ENCODE results near the gene CCND1.

The CCND1 gene

DNA sequence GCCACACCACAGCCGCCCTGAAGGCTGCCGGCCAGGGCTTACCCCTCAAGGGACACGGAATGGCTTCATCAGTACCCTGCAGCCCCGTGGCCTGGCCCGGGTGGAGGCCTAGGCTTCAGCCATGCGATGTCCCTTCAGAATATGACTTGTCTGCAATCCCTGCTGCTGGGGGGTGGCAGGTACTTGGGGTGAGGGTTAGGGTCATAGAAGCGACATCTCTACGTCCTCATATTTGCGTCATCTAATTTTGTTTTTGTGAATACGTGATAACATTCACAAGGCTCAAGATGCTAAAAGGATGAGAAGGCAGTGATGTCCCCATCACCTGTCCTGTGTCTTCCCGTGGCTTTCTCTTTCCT is 6.4 kb downstream of the CCND1 start:
- TF ChIP-seq, protein P1, sequence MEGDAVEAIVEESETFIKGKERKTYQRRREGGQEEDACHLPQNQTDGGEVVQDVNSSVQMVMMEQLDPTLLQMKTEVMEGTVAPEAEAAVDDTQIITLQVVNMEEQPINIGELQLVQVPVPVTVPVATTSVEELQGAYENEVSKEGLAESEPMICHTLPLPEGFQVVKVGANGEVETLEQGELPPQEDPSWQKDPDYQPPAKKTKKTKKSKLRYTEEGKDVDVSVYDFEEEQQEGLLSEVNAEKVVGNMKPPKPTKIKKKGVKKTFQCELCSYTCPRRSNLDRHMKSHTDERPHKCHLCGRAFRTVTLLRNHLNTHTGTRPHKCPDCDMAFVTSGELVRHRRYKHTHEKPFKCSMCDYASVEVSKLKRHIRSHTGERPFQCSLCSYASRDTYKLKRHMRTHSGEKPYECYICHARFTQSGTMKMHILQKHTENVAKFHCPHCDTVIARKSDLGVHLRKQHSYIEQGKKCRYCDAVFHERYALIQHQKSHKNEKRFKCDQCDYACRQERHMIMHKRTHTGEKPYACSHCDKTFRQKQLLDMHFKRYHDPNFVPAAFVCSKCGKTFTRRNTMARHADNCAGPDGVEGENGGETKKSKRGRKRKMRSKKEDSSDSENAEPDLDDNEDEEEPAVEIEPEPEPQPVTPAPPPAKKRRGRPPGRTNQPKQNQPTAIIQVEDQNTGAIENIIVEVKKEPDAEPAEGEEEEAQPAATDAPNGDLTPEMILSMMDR (IDR thresholded peaks at IDR 0.05; ENCODE audit: extremely low read depth, missing control alignments) = no peak
- no peak for DNase-seq (ENCODE audit: low spot score)

DNA sequence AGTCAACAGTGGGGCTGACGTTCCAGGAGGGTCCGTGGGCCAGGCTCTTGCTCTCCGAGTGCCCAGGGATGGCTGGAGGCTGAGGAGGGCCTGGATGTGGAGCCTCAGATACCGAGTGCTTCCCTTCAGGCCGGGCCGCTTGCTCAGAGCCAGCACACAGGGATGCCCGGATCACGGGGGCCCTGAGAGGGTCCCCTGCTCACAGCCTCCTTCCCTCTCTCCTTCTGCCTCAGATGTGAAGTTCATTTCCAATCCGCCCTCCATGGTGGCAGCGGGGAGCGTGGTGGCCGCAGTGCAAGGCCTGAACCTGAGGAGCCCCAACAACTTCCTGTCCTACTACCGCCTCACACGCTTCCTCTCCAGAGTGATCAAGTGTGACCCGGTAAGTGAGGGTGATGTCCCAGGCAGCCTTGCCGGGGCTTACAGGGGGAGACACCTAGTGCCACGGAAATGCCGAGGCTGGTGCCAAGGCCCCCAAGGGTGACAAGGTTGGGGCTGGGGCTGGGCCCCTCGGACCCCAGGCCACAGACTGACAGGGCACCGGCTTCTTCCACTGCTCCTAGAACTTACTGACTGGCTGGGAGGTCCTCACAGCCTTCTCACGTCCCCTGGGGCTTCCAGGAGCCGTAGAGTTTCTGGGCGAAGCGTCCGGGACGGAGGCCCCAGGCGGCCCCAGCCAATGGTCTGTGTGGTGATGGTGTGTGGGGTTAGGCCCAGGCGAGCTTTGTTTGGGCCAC is 7.0 kb downstream of the CCND1 start:
- peak; percentile 70 for DNase-seq (ENCODE audit: low spot score)
- TF ChIP-seq, protein P1 (IDR thresholded peaks at IDR 0.05; ENCODE audit: extremely low read depth, missing control alignments) = no peak

DNA sequence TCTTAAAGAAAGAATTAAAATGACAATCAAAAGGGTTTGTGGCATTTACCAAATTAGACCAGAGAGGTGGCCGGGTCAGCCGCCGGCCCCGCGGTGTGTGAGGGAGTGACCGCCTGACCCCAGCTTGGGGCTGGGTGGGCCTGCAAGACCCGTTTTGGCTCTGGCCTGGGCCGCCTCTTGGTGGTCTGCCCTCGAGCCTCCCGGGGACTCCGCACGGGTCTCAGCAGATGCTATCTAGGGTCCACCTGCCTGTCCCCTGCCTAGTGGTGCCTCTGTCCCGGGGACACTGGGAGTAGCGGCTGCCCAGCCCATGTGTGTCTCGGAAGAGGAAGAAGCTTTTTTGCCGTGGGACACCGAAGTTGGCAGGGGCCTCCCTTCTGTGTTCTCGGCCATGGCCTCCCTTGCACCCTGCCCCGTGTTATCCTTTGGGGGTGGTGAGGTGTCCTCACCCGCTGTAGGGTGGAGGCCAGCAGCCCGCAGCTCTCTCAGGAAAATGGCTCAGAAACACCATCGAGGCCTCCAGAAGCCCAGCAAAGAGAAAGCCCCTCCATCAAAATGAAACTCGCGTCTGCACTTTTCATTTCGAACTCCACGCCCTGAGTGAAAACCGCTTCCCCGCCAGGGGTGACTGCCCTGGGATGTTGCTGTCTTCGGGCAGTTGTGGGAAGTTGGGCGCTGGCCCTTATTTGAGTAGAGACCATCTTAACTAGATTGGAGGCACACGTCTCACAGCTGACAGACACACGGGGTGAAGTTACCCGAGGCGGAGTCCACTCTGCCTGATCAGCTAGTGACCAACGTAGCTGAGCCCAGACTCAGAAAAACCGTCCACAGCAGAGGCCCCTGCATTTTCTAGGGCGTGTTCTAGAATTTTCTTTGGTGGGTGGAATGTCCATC is 8.0 kb downstream of the CCND1 start:
- TF ChIP-seq, protein P1 (IDR thresholded peaks at IDR 0.05; ENCODE audit: extremely low read depth, missing control alignments) = no peak

DNA sequence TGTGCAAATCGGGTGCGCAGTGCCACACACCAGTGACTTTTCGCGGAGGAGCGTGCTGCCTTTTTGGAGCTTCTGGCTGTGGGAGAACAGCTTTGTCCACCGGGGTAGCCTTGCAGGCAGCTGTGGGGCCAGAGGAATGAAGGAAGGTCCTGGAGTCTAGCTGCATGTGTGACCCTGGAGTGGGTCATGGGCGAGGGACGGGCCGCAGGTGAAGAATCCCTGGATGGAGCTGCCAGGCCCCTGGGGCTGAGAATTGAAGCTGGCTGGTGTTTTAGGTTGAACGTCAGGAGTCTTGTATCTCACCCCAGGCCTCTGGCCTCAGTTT is 8.6 kb downstream of the CCND1 start:
- TF ChIP-seq, protein P1 (IDR thresholded peaks at IDR 0.05; ENCODE audit: extremely low read depth, missing control alignments) = no peak
- no peak for DNase-seq (ENCODE audit: low spot score)

More for the DNA sequence above, 8.0 kb downstream of the CCND1 start:
- no peak for DNase-seq (ENCODE audit: low spot score)

DNA sequence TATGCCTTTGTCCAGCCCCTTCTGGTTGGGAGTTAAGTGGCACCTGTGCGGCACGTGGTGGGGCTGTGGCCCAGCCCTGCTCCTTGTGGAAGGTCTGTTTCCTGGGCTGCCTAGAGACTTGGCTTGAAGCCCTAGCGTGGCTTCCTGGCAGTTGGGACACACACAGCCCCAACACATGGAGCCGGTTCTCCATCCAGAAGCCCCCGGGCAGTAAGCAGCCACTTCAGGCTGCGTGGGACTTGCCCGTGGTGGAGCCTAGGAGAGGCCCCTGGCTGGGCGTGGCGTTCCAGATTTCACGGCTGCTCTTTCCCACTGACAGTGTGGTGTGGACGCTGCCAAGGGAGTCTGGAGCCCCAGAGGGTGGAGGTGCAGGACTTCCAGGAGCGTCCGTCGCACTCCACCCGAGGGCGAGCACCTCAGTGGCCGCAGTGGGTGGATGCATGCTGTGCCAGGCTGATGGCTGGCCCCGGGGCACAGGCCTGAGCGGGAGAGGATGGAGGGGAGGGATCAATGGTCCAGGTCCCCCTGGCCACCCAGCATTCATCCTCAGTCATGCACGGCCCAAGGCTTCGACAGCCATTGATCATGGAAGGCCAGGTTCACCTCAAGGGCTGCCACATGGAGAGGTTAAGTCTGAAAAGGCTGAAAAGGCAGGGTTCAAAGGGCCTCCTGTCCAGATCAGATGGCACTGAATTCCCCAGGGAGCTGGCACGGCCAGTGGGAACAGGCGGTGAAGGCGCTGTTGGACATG is 9.3 kb downstream of the CCND1 start:
- no peak for DNase-seq (ENCODE audit: low spot score)
- TF ChIP-seq, protein P1 (IDR thresholded peaks at IDR 0.05; ENCODE audit: extremely low read depth, missing control alignments) = no peak

DNA sequence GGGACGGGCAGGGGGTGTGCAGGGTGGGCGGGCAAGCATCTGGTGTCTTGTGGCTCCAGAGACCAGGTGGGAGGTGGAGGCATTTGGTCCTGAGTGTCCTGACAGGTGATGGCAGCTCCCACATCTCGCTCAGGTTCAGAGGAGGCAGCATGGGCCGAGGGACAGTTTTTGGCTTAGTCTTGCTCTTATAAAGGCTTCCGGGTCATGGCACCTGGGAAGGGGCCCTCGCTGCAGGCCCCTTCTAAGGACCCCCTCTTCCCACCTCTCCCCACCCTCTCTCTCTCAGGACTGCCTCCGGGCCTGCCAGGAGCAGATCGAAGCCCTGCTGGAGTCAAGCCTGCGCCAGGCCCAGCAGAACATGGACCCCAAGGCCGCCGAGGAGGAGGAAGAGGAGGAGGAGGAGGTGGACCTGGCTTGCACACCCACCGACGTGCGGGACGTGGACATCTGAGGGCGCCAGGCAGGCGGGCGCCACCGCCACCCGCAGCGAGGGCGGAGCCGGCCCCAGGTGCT is 9.9 kb downstream of the CCND1 start:
- no peak for DNase-seq (ENCODE audit: low spot score)
- TF ChIP-seq, protein P1 (IDR thresholded peaks at IDR 0.05; ENCODE audit: extremely low read depth, missing control alignments) = no peak
